ENCODE results near the gene SETDB1.
A peak's percentile ranks its signal among the peaks of the same experiment; 100 is the strongest.

SETDB1 gene

GRCh38 chr1:150931773-150932172 is 5.6 kb downstream of the SETDB1 start:
- DNase-seq (ENCODE audit: low spot score): no peak

DNA sequence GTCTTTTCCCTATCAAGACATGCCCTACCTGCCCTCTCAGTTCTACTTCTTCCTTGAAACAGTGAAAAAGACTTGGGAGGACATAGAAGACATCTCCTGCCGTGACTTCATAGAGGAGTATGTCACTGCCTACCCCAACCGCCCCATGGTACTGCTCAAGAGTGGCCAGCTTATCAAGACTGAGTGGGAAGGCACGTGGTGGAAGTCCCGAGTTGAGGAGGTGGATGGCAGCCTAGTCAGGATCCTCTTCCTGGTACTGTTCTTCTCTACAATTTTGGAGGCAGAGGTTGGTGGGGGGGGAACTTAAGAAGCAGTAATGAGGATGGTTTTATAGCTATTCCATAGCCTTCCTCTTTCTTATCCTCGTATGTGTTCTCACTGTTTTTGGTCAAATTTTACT is 18.7 kb downstream of the SETDB1 start:
- no peak for DNase-seq (ENCODE audit: low spot score)

GRCh38 chr1:150954708-150955107 is 28.5 kb downstream of the SETDB1 start:
- no peak for DNase-seq (ENCODE audit: low spot score)

- DNase-seq (ENCODE audit: low spot score): no peak
Observed at GRCh38 chr1:150955280-150955679, 29.1 kb downstream of the SETDB1 start.

DNA sequence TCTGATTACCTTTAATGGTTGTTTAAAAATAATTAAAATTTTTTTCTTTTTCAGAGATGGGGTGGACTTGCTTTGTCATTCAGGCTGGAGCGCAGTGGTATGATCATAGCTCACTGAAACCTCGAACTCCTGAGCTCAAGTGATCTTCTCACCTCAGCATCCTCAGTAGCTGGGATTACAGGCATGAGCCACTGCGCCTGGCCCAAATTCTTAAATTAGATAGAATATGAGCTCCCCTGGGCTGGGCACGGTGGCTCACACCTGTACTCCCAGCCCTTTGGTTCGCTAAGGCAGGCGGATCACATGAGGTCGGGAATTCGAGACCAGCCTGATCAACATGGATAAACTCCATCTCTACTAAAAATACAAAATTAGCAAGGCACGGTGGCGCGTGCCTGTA is 31.5 kb downstream of the SETDB1 start:
- DNase-seq (ENCODE audit: low spot score): no peak

DNA sequence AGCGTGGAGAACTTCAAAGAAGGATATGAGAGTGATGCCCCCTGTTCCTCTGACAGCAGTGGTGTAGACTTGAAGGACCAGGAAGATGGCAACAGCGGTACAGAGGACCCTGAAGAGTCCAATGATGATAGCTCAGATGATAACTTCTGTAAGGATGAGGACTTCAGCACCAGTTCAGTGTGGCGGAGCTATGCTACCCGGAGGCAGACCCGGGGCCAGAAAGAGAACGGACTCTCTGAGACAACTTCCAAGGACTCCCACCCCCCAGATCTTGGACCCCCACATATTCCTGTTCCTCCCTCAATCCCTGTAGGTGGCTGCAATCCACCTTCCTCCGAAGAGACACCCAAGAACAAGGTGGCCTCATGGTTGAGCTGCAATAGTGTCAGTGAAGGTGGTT is 34.5 kb downstream of the SETDB1 start:
- DNase-seq (ENCODE audit: low spot score): no peak

DNA sequence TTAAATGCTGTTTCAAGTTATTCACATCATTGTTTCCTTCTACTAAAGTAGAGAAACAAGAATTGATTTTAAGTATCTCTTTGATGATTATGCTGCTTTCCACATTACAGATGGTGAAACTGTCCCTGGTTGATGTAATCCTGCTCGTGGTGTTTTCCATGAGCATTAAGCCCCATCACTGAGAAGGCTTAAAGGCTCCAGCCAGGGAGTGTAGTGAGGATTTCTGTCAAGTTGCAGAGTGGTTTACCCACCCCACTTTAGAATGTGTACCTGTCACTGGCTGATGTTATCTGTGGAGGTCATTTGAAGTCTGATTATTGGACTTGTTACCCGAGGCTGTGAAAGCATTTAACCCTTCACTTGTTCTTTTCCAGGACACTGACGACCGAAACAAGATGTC is 35.6 kb downstream of the SETDB1 start:
- no peak for DNase-seq (ENCODE audit: low spot score)

DNA sequence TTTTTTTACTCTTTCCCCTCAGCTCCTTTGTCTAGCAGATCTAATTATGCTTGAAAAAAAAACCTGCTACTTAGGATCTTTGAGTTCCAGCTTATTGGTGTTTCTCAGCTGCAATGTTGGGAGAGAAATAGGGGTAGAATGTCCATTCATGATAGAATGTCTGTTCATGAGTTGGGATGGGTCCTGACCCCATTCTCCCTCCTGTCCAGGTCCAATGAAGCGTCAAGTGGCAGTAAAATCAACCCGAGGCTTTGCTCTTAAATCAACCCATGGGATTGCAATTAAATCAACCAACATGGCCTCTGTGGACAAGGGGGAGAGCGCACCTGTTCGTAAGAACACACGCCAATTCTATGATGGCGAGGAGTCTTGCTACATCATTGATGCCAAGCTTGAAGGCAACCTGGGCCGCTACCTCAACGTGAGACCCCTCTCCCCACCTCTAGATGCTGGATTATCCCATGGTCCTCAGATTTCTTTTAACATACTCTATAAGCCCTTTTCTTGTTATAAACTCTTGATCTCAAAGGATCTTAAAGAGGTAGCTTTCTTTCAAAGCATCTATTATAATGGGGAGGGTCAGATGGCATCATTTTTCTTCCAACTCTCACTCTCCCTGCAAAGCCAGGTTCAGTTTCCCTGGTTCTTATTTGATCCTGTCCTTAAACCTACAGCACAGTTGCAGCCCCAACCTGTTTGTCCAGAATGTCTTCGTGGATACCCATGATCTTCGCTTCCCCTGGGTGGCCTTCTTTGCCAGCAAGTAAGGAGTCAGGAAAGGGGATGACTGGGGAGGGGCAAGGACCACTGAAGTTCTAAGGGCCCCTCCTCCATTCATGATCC is 37.4 kb downstream of the SETDB1 start:
- no peak for DNase-seq (ENCODE audit: low spot score)

DNA sequence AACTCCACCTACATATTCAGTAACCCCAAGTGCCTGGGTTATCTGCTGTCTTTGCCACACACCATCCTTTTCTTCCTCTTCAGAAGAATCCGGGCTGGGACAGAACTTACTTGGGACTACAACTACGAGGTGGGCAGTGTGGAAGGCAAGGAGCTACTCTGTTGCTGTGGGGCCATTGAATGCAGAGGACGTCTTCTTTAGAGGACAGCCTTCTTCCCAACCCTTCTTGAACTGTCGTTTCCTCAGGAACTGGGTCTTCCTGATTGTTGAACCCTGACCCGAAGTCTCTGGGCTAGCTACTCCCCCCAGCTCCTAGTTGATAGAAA is 38.0 kb downstream of the SETDB1 start:
- DNase-seq (ENCODE audit: low spot score): no peak

DNA sequence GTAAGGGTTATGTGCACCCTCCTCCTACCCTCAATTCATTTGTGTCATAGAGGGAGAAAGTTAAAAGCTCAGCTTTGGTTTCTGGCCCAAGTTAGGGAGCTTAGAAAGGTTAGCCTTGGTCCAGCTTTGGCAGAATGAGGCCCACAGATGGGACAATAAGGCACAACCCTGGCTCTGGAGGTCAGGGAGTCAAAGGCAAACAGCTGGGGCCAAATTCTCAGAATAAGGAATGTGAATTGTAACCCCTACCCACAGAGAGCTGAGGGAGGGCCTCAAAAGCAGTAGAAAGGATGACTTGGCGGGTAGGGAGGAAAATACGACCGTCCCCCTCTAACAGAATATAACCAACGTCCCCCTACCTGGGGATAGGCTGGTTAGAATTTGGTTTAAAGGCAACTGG is 39.4 kb downstream of the SETDB1 start:
- no peak for DNase-seq (ENCODE audit: low spot score)

GRCh38 chr1:150966011-150966410 is 39.8 kb downstream of the SETDB1 start:
- no peak for DNase-seq (ENCODE audit: low spot score)

GRCh38 chr1:150967936-150968335 is 41.8 kb downstream of the SETDB1 start:
- no peak for DNase-seq (ENCODE audit: low spot score)

GRCh38 chr1:150968491-150968890 is 42.3 kb downstream of the SETDB1 start:
- DNase-seq (ENCODE audit: low spot score): no peak

DNA sequence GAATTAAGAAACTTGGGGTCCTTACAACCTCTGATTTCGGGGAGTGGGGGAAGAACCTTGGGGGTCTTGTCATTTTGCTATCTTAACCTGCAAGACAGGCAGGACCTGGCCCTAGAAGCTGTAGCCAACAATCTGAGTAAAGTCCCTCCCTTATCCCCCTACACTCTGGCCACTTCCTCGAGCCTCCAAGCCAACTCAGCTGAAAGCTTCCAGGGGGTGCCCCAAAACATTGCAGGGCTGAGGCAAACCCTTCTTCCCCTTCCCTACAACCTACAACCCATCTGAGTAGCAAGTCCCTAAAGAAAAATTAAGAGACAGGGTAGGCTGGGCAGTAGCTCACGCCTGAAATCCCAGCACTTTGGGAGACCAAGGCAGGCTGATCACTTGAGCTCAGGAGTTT is 43.5 kb downstream of the SETDB1 start:
- DNase-seq (ENCODE audit: low spot score): no peak

DNA sequence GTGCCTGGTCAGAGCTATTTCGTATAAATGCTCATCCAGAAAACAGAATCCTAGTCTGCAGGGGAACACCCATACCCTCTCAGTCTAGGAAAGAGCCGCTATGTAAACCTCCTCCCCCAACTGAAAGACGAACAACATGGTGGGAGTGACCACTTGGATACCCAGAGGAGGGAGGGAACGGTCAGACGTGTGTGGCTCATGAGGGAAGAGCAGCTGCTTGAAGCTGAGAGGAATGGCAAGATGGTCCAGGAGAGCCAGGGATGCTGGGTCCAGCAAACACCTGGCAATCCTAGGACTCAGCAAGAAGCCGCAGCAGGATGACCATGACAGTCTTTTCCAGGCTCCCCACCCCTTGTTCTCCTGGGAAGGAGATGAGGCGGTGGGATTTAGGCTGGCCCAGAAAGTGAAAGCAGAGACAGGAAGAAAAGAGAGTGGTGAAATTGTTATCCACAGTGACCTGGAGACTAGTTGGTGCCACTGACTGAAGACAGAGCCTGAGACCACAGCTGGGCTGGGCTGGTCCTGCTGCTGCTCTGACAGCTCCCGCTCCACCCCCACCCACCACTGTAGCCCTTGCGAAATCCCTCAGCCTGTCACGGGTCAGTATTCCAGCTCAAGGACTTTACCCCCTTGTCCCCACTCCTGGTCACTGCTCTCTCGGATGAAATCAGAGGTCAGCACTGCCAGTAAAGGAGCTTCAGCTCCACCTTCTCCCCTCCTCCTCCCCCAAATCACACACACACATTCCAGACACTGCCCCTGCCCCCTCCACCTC is 44.8 kb downstream of the SETDB1 start:
- no peak for DNase-seq (ENCODE audit: low spot score)

DNA sequence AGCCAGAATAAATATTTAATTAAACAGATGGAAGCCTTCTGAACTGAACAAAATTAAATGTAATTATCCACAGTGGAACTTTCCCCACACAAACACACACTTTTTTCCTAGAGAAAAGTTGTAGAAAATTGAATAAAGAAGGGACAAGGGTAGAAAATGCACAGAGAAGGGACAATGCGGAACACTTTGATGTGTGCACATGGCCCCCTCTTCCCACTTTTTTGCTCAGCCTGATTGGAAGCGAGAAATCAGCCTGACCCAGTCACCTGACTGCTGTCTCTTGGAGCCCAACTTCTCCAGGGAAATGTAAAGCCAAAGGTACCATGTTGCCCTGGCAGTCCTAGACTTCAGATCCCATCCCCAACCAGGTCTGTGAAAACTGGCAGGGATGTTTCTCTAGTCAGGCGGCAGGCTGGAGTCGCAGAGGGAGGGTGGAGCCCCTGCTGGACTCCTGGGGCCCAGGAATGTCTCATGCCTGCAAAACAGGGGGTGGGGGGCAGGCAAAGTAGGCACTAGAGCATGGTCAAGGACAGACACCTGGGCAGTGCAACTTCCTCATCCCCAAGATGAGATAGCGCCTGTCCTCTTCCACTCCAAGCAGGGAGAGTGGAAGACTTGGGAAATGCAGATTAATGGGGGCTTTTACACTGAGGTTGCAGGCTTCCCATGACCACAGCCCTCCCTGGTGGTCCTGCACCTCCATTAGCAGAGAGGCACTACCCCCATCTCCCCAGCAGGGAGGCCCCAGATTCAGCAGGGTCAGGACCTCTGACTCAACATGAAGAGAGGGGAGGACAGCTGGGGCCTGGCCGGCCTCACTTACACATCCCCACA is 45.6 kb downstream of the SETDB1 start:
- no peak for DNase-seq (ENCODE audit: low spot score)

DNA sequence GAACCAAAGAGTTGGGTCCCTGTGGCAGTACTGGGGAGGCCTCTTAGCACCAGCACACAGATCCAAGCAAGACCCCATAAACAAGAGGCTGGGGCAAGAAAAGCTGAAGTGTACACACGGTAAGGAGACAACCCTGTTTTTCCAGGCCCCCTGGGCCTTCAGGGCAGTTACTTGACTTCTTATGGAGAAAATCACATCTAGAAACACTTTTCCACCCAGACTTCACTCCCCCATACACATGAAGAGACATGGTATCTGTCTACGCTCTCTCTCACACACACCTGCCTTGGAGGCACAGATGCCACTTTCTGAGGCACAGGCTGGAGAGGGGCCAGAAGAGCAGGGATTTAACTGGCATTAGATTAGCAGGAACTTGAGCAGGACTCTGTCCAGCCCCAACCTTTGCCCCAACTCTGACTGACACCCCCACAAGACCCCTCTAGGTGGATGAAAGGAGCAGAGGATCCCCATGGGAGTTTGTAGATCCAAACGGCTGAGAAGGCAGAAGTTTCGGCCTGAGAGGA is 46.3 kb downstream of the SETDB1 start:
- no peak for DNase-seq (ENCODE audit: low spot score)

GRCh38 chr1:150973258-150973835 is 47.2 kb downstream of the SETDB1 start:
- DNase-seq (ENCODE audit: low spot score): no peak

DNA sequence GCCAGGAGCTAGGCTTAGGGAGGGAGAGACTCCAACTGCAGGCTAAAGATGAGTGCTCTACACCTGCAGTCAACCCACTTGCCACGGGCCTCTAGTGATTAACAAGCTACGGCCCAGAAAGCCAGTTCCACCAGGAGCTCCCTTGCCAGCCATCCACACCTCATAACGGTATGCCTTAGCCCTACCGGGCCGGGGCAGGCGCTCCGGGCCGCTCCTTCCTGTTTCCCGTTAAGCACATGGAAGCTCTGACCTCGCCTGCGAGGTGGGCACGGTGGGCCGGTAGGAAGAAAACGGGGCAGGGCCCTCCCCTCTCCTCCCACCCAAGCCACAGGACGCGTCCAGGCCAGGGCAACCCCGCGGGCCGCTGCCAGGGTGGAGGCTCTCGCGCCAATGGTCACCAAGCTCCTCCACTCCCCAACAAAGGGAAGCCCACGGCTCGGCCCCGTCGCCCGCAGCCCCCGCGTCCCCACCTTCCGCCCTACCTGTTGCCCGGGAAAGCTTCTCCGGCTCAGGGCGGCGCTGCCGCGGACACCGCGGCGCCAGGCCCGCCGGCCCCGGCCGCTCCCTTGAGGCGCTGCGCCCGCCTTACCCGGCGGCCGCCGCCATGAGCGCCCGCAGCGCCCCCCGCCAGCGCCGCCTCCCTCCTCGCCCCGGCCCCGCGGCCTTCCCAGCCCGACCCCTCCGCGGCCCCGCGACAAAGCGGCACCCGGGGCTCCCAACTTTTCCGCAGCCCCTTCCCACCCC is 47.8 kb downstream of the SETDB1 start:
- peak; percentile 29 for DNase-seq (ENCODE audit: low spot score)

DNA sequence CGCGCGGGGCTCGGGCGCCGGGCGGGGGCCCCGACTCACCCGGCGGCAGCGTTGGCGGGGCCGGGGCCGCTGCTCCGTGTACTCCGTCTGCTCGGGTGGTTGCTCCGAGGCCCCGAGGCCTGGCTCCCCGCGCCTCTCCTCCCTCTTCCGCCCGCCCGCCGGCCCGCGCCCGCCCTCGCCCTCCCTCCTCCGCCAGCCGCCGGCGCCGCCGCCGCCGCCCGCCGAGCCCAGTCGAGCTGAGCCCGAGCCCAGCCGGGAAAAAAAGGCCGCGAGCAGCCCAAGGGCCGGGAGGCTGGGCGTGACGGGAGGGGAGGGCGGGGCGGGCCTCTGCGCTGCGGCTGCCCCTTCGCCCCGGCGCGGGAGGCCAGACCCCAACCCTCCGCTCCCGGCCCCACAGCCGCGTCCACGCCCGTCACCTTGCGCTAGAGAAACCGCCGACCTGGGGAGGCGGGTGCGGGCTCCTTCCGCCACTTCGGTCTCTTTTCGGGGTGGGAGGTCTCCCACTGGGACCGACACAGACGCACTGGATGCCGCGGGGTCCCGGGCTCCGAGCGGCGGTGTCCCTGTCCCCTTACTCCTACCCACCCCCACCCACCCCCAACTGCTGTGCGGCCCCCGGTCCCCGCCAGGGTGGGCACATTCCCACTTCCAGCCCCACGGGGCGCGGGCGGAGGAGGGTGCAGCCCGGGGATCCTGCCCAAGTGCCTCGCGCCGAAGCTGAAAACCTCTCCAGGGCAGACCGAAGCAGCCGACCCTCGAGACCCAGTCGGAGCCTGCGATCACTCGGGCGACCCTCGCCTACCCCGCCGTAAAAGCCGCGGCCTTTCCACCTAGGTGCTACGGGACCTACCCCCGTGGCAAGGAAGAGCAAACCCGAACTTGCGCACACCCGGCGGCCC is 48.7 kb downstream of the SETDB1 start, which contains the start of gene CERS2:
Gene CERS2 (minus strand): TSS at position 256 of the 899 bp plus-strand sequence. CDS start 5,745 bp downstream, outside the sequence.
- peak; percentile 73 for DNase-seq (ENCODE audit: low spot score)

Measured in CD4-positive, alpha-beta T cell treated with Interleukin-6 at 100 ng/mL for 8 hours (primary cell).